ENCODE measurements around the gene SIGLEC5.
"Not testable (repeated sequence)": the region's sequence is repeated elsewhere in the genome, so short reads cannot be mapped to it uniquely, and the experiment has no call there.

SIGLEC5 gene

GRCh38 chr19:51630315-51630714 lies at the start of gene SIGLEC5:
TSS of gene SIGLEC5 (minus strand) at chr19:51630401. CDS start at chr19:51630335, 66 bp downstream.
- DNase-seq (ENCODE audit: low spot score) = not testable (repeated sequence)

GRCh38 chr19:51676566-51677083 lies 46.4 kb upstream of the SIGLEC5 start:
- DNase-seq (ENCODE audit: low spot score) = no peak

GRCh38 chr19:51675911-51676565 lies 45.8 kb upstream of the SIGLEC5 start:
- peak; percentile 28 for DNase-seq (ENCODE audit: low spot score)

GRCh38 chr19:51668216-51668615 lies 38.0 kb upstream of the SIGLEC5 start:
- DNase-seq (ENCODE audit: low spot score) = no peak

GRCh38 chr19:51664997-51665396 lies 34.8 kb upstream of the SIGLEC5 start:
- no peak for DNase-seq (ENCODE audit: low spot score)

- DNase-seq (ENCODE audit: low spot score) = no peak
Measured at GRCh38 chr19:51664131-51664530, 33.9 kb upstream of the SIGLEC5 start.

GRCh38 chr19:51663650-51664049 lies 33.4 kb upstream of the SIGLEC5 start:
- DNase-seq (ENCODE audit: low spot score) = no peak

GRCh38 chr19:51660975-51661600 lies 30.9 kb upstream of the SIGLEC5 start:
- peak; percentile 68 for DNase-seq (ENCODE audit: low spot score)

- DNase-seq (ENCODE audit: low spot score) = no peak
Measured at GRCh38 chr19:51654783-51655182, 24.6 kb upstream of the SIGLEC5 start.

- no peak for DNase-seq (ENCODE audit: low spot score)
Measured at GRCh38 chr19:51653162-51653561, 23.0 kb upstream of the SIGLEC5 start.

GRCh38 chr19:51652266-51652665 lies 22.1 kb upstream of the SIGLEC5 start:
- DNase-seq (ENCODE audit: low spot score) = no peak

- DNase-seq (ENCODE audit: low spot score) = no peak
Measured at GRCh38 chr19:51651216-51651846, 21.1 kb upstream of the SIGLEC5 start.

GRCh38 chr19:51647318-51647717 lies 17.1 kb upstream of the SIGLEC5 start:
- DNase-seq (ENCODE audit: low spot score) = no peak

- not testable (repeated sequence) for DNase-seq (ENCODE audit: low spot score)
Measured at GRCh38 chr19:51646730-51647129, 16.5 kb upstream of the SIGLEC5 start, which contains the start of gene SIGLEC14. TSS of gene SIGLEC14 (minus strand) at chr19:51646825. CDS start at chr19:51646759, 66 bp downstream.

GRCh38 chr19:51644636-51645271 lies 14.6 kb upstream of the SIGLEC5 start:
- no peak for DNase-seq (ENCODE audit: low spot score)

GRCh38 chr19:51641648-51642047 lies 11.4 kb upstream of the SIGLEC5 start:
- no peak for DNase-seq (ENCODE audit: low spot score)

GRCh38 chr19:51640386-51640785 lies 10.2 kb upstream of the SIGLEC5 start:
- DNase-seq (ENCODE audit: low spot score) = no peak

GRCh38 chr19:51639916-51640315 lies 9.7 kb upstream of the SIGLEC5 start:
- DNase-seq (ENCODE audit: low spot score) = no peak

GRCh38 chr19:51637362-51637978 lies 7.3 kb upstream of the SIGLEC5 start:
- DNase-seq (ENCODE audit: low spot score) = peak; percentile 18

- DNase-seq (ENCODE audit: low spot score) = no peak
Measured at GRCh38 chr19:51632126-51632525, 1.9 kb upstream of the SIGLEC5 start.

- DNase-seq (ENCODE audit: low spot score) = no peak
Measured at GRCh38 chr19:51628153-51628939, 1.9 kb downstream of the SIGLEC5 start.
